HepG2 (cell line): ENCODE measurements around the gene PHF10. TPM values are rescaled to one million over a fixed set of nuclear protein-coding genes. Genes with fewer than 3 reads are reported as not detected.

Experiments
- DNMT1 ChIP-seq: sonication (generic); formaldehyde crosslinking; IDR thresholded peaks from 2 replicates; pipeline ENCODE4 v1.5.1; 2020; ENCODE audit warnings: mild to moderate bottlenecking, missing genetic modification reagents
- GATA4 ChIP-seq: sonication (generic); IDR thresholded peaks from 2 replicates; pipeline ENCODE4 v1.6.1; 2016; ENCODE audit warnings: antibody characterized with exemption, low read depth, borderline replicate concordance
- LCORL ChIP-seq, 2 experiments: fragments of 450-650 bp in 1 of 2; sonication (generic) in 1 of 2; formaldehyde crosslinking in 1 of 2; IDR thresholded peaks; 2 replicates each; pipeline versions ENCODE4 v1.5.0 to v1.6.1; 2017 to 2020; ENCODE audit warnings: antibody characterized with exemption in 1 of 2, missing genetic modification reagents in 1 of 2
- PCBP2 ChIP-seq: fragments of 200-400 bp; formaldehyde crosslinking; optimal IDR thresholded peaks from 2 replicates; pipeline ENCODE3; 2018; ENCODE audit warnings: low read length, low read depth; ENCODE audit not compliant: poor library complexity, severe bottlenecking
- PRPF4 ChIP-seq: fragments of 200-400 bp; formaldehyde crosslinking; IDR thresholded peaks from 2 replicates; pipeline ENCODE4 v1.6.1; 2016; ENCODE audit warnings: low read length, low read depth; ENCODE audit not compliant: poor library complexity, severe bottlenecking
- RAD51 ChIP-seq: fragments of 450-650 bp; IDR thresholded peaks from 2 replicates; pipeline ENCODE4 v1.6.1; 2016; ENCODE audit warnings: borderline replicate concordance
- SRSF4 ChIP-seq: fragments of 200-400 bp; formaldehyde crosslinking; IDR thresholded peaks from one replicate; pipeline ENCODE4 v1.6.1; 2018; ENCODE audit warnings: mild to moderate bottlenecking, low read depth, low read length, moderate library complexity; ENCODE audit not compliant: poor library complexity, severe bottlenecking
- TP53 ChIP-seq: sonication (generic); formaldehyde crosslinking; conservative IDR thresholded peaks from 2 replicates; pipeline ENCODE4 v1.4.0; 2020; ENCODE audit warnings: missing genetic modification reagents
- ZBTB7B ChIP-seq: sonication (generic); formaldehyde crosslinking; IDR thresholded peaks from 2 replicates; pipeline ENCODE4 v1.4.0; 2020; ENCODE audit warnings: missing genetic modification reagents
- ZNF180 ChIP-seq: sonication (generic); formaldehyde crosslinking; IDR thresholded peaks from 2 replicates; pipeline ENCODE4 v1.4.0; 2020; ENCODE audit warnings: low read depth, missing genetic modification reagents, borderline replicate concordance
- ZNF451 ChIP-seq: sonication (generic); formaldehyde crosslinking; IDR thresholded peaks from 2 replicates; pipeline ENCODE4 v1.5.0; 2020; ENCODE audit warnings: mild to moderate bottlenecking, missing genetic modification reagents
- ZNF747 ChIP-seq: sonication (generic); formaldehyde crosslinking; IDR thresholded peaks from 2 replicates; pipeline ENCODE4 v1.8.1; 2023; ENCODE audit warnings: missing genetic modification reagents, mild to moderate bottlenecking, borderline replicate concordance
- polyA plus RNA-seq, 8 experiments: library from polyadenylated mRNA; depleted of rRNA in 3 of 8; stranded (reverse) in 7 of 8; unstranded in 1 of 8; fragments of >200 nt; fragmentation: Illumina TruSeq in 4 of 8; extraction: Trizol in 4 of 8; gene quantifications; 2 replicates each; pipeline versions ENCODE4 v1.2.1 to v1.2.3, GENCODE V29; 2011 to 2016; ENCODE audit warnings: low read depth in 4 of 8, missing spikeins in 1 of 8, mixed read lengths in 1 of 8; ENCODE audit not compliant: insufficient read depth in 1 of 8
- total RNA-seq, 5 experiments: library from RNA; depleted of rRNA; stranded (reverse); fragments of >200 nt; fragmentation: Illumina TruSeq; extraction: Trizol; gene quantifications; 2 replicates each; pipeline ENCODE4 v1.2.3, GENCODE V29; 2016; ENCODE audit warnings: low read depth in 1 of 5
- TF ChIP-seq, protein P1 (sequence below): sonication (generic); formaldehyde crosslinking; IDR thresholded peaks from 2 replicates; pipeline ENCODE4 v1.4.0; 2020; ENCODE audit warnings: mild to moderate bottlenecking, missing genetic modification reagents
- TF ChIP-seq, protein P2 (sequence below): sonication (generic); formaldehyde crosslinking; IDR thresholded peaks from 2 replicates; pipeline ENCODE4 v1.5.0; 2020; ENCODE audit warnings: mild to moderate bottlenecking, missing genetic modification reagents
- TF ChIP-seq, protein P3 (sequence below): sonication (generic); formaldehyde crosslinking; IDR thresholded peaks from 2 replicates; pipeline ENCODE4 v1.8.0; 2022; ENCODE audit warnings: missing genetic modification reagents, low read depth, mild to moderate bottlenecking, borderline replicate concordance

The PHF10 gene
- total and polyA plus RNA-seq, 2 of the 13 experiments (the other 11 are each of a cell fraction or from before 2014, with no cell fraction given): 42.1 to 84.1 TPM

DNA sequence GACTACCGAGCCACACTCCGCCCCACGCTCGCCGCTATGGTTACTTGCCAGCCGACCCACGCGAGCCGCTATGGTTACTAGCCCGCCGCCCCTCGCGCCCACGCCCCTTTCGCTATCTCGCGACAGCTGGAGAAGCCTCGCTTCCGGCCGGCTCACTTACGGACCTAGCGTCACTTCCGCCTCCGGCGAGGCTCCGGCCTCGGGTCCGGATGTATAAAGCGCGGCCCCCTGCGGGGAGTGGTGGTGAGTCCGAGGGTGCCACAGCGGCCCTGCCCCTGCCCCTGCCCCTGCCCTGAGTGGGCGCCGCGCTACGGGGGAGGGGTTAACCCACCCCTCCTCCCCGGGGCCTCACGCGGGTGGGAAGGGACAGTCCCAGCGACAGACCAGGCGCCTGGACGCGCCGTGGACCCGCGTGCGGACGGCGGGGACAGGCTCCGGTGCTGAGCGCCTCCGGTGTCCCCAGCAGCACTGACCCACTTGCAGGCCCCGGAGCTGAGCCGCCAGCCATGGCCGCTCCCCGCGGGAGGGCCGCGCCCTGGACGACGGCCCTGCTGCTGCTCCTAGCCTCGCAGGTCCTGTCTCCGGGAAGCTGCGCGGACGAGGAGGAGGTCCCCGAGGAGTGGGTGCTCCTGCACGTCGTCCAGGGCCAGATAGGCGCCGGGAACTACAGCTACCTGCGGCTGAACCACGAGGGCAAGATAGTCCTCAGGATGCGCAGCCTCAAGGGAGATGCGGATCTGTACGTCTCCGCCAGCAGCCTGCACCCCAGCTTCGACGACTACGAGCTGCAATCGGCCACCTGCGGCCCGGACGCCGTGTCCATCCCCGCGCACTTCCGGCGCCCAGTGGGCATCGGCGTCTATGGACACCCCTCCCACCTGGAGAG, 22.1 kb downstream of the PHF10 start, which contains the start of the genes C6orf120 and WDR27 (continued):
- TF ChIP-seq, protein P1, sequence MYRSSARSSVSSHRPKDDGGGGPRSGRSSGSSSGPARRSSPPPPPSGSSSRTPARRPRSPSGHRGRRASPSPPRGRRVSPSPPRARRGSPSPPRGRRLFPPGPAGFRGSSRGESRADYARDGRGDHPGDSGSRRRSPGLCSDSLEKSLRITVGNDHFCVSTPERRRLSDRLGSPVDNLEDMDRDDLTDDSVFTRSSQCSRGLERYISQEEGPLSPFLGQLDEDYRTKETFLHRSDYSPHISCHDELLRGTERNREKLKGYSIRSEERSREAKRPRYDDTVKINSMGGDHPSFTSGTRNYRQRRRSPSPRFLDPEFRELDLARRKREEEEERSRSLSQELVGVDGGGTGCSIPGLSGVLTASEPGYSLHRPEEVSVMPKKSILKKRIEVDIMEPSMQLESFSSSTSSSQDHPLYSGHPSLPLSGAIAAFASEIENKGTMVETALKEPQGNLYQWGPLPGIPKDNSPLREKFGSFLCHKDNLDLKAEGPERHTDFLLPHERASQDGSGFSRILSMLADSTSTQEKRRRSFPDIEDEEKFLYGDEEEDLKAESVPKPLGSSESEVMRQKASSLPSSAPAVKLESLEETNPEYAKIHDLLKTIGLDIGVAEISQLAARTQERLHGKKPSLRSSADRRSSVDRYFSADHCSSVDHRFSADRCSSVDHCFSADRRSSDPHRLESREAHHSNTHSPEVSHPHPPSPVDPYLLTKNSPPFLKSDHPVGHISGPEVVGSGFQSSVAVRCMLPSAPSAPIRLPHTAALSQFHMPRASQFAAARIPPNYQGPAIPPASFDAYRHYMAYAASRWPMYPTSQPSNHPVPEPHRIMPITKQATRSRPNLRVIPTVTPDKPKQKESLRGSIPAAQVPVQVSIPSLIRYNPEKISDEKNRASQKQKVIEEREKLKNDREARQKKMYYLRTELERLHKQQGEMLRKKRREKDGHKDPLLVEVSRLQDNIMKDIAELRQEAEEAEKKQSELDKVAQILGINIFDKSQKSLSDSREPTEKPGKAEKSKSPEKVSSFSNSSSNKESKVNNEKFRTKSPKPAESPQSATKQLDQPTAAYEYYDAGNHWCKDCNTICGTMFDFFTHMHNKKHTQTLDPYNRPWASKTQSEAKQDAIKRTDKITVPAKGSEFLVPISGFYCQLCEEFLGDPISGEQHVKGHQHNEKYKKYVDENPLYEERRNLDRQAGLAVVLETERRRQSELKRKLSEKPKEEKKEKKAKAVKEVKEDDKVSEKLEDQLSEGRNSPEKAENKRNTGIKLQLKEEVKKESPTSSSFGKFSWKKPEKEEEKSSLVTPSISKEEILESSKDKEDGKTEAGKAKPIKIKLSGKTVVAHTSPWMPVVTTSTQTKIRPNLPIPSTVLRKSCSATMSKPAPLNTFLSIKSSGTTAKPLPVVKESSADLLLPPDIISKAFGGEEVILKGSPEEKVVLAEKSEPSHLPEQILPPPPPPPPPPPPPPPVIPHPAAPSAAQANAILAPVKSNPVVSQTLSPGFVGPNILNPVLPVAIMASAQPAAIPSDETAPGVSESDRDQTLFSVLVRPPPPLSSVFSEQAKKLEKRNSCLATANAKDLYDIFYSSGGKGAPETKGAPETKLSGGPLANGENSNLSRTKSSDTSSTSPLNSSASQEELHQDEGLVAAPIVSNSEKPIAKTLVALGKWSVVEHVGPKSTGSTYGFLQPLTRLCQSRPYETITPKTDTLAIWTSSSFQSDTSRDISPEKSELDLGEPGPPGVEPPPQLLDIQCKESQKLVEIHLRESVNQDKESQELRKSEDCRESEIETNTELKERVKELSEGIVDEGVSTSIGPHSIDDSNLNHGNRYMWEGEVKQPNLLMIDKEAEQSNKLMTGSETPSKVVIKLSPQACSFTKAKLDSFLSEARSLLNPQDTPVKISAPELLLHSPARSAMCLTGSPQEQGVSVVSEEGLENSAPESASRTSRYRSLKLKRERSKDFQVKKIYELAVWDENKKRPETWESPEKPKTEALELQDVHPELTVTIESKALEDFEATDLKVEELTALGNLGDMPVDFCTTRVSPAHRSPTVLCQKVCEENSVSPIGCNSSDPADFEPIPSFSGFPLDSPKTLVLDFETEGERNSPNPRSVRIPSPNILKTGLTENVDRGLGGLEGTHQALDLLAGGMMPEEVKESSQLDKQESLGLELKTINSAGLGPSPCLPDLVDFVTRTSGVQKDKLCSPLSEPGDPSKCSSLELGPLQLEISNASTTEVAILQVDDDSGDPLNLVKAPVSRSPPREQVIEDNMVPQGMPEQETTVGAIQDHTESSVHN (CRISPR knock-in tag): peak; percentile 70; the same call in 1 of the 2 replicates
- TF ChIP-seq TP53: 0 out of 2 replicates have a peak, but pooled peaks have one; percentile 25
- peak; percentile 33 for TF ChIP-seq DNMT1 (CRISPR knock-in tag)
- TF ChIP-seq LCORL (IDR thresholded peaks at IDR 0.05): no peak
- TF ChIP-seq LCORL (CRISPR knock-in tag; IDR thresholded peaks at IDR 0.05): no peak; the same call in 1 of the 2 replicates
- TF ChIP-seq SRSF4: peak; percentile 35
- TF ChIP-seq ZBTB7B (CRISPR knock-in tag): no peak; the same call in none of the 2 replicates
- peak; percentile 69; the same call in 1 of the 2 replicates for TF ChIP-seq ZNF180 (CRISPR knock-in tag)
- 0 out of 2 replicates have a peak, but pooled peaks have one; percentile 36 for TF ChIP-seq GATA4
- TF ChIP-seq ZNF451: peak; percentile 71
- TF ChIP-seq ZNF747 (CRISPR knock-in tag): peak; percentile 82; the same call in 1 of the 2 replicates
- no peak for TF ChIP-seq RAD51
- TF ChIP-seq, protein P2, sequence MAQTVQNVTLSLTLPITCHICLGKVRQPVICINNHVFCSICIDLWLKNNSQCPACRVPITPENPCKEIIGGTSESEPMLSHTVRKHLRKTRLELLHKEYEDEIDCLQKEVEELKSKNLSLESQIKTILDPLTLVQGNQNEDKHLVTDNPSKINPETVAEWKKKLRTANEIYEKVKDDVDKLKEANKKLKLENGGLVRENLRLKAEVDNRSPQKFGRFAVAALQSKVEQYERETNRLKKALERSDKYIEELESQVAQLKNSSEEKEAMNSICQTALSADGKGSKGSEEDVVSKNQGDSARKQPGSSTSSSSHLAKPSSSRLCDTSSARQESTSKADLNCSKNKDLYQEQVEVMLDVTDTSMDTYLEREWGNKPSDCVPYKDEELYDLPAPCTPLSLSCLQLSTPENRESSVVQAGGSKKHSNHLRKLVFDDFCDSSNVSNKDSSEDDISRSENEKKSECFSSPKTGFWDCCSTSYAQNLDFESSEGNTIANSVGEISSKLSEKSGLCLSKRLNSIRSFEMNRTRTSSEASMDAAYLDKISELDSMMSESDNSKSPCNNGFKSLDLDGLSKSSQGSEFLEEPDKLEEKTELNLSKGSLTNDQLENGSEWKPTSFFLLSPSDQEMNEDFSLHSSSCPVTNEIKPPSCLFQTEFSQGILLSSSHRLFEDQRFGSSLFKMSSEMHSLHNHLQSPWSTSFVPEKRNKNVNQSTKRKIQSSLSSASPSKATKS: no peak; the same call in 1 of the 2 replicates
- TF ChIP-seq, protein P3, sequence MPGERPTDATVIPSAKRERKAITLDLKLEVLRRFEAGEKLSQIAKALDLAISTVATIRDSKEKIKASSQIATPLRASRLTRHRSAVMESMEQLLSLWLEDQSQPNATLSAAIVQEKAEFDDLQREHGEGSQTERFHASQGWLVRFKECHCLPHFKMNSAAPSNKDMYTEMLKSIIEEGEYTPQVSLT: no peak
- TF ChIP-seq PCBP2: no peak
- no peak for TF ChIP-seq PRPF4
